Activated CD4-positive, alpha-beta T cell treated with anti-CD3 and anti-CD28 coated beads, Interleukin-2, Interleukin-6, amounts not matched to agents 100 ng/mL and 50 ng/mL, durations not matched to agents 16 hours and 8 hours (primary cell): ENCODE data around the gene ASAH2.
"Not testable (repeated sequence)": the region's sequence is repeated elsewhere in the genome, so short reads cannot be mapped to it uniquely, and the experiment has no call there.

Experiments
- DNase-seq: peaks from one replicate; pipeline ENCODE4 v3.0.0-alpha.2; 2020

Gene ASAH2

DNA sequence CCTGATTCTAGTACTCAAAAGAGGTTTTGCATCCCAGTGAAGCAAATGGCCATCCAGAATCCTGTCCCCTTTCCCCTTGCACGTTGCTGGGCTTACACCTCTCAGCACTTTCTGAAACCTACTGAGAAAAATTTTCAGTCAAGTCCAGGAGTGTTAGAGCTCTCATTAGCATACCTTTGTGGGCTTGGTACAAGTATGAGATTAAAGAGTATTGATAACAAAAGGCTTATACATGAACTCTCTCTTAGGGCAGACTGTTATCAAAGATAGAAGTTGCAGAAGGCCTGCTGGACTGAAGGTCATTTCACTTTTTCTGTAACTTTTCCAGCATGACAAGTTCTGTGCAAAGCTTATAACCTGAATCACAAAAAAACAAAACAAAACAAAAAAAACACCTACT lies at the start of gene ASAH2:
ASAH2 (minus strand) TSS at position 123 of the 400 bp plus-strand sequence. CDS start 2,906 bp downstream, outside the sequence.
- DNase-seq: no peak

DNA sequence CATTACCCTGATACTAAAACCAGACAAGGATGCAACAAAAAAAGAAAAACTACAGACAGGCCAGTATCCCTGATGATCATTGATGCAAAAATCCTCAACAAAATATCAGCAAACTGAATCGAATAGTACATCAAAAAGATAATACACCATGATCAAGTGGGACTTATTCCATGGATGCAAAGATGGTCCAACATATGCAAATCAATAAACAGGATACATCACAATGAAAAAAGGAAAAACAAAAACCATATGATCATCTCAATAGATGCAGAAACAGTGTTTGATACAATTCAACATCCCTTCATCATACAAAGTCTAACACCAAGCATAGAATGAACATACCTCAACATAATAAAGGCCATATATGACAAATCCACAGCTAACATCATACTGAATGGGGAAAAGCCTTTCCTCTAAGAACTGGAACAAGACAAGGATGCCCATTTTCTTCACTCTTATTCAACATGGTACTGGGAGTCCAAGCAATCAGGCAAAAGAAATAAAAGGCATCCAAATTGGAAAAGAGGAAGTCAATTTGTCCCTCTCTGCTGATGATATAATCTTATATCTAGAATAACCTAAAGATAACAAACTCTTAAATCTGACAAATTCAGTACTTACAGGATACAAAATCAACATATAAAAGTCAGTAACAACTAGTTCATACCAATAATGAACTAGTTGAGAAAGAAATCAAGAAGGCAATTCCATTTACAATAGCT lies 48.8 kb upstream of the ASAH2 start:
- no peak for DNase-seq

DNA sequence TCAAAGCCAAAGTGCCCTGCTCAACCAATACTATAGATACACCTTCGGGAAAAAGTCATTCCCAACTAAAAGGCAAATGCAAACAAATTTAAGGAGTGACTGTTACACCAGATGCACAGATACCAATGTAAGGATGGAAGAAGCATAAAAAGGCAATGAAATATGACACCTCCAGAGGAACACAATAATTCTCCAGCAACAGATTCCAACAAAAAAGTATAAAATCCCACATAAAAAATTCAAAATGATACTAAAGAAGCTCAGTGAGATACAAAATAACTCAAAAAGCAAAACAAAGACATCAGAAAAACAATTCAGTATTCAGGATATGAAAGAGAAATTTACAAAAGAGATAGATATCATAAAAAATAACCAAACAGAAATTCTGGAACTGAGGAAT lies 44.1 kb upstream of the ASAH2 start:
- no peak for DNase-seq

DNA sequence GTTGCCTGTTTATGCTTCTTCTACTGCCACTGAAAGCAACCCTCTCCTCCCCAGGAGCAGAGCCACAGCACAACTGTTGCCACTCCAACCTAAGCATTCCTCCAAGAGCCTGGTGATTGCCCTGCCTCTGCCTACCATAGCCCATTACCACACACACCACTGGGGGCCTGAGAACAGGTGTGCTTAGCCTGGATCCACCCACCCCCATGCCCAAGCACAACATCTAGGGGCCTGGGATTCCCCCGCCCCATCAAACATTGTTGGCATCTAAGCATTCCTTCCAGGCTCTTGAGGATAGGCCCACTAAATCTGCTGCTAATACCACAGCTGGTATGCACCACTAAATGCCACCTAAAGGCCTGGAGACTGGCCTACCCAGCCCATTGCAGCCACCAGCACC lies 43.3 kb upstream of the ASAH2 start:
- DNase-seq: no peak

DNA sequence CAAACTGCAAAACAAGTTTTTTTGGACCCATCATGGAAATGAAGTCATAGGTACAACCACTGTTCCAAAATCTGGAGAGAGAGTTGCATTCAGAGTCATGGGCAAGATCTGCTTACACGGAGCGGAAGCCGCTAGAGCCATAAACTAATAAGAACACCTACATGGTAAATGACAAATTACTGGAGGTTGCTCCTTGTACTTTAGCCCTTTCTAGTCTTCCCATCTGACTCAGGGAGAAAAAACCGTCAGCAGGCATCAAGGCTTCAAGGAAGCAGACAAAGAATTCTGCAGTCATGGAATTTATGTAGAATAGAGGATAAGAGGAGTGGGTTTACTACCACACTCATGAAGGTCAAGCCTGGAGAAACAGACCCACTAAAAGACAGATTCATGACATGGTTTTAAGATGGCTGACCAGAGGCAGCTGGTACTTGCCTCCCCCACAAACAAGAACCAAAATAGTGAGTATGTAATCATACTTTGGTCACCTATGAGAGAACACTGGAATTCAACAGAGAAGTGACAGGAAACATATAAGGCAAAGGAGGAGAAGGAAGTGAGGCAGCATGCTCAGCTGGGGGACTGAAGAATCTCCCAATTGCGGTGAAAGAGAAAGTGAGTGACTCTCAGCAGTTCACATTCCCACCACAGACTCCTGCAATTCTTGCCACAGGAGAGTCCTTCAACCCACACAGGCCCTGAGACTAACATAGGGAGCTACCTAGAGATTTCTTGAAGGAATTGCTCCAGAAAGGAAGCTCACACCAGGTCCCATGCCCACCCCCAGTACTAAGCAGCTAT lies 42.4 kb upstream of the ASAH2 start:
- no peak for DNase-seq

DNA sequence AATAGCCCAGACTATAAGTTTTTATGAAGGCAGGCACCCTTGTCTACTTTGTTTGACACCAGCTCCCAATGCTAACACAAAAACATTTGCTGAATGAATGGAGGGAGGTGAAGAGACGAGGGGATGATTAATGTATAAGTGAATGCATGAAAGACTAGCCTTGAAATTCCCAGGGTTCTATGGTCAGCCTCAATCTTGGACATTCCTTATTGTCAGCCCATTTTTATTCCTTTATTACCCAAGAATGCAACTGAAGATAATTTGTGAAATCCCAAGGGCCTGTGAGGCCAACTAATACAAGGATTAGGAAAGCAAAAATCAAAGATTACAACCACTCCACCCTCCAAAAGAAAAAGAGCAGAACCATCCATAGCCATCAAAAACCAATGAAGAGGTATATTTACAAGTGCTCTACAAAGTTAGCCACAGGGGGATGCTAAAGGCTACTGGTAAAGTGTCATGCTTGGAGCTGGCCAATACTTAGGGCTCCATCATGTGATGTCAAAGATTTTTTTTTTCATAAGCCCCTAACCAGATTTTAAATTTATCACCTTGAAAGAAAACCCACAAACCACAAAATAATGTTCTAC lies 40.0 kb upstream of the ASAH2 start:
- no peak for DNase-seq

DNA sequence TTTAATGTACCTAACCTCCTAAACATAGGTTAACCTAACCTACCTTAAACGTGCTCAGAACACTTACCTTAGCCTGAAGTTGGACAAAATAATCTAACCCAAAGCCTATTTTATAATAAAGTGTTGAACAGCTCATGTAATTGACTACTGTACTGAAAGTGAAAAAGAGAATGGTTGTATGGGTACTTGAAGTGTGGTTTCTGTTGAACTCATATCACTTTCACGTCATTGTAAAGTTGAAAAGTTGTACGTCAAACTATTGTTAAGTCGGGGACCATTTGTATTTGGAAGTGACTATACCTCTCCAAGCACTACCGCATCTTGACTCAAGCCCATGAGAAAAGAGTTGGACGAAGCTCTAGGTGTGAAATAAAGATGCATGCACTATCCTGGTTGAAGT lies 37.9 kb upstream of the ASAH2 start:
- DNase-seq: no peak

DNA sequence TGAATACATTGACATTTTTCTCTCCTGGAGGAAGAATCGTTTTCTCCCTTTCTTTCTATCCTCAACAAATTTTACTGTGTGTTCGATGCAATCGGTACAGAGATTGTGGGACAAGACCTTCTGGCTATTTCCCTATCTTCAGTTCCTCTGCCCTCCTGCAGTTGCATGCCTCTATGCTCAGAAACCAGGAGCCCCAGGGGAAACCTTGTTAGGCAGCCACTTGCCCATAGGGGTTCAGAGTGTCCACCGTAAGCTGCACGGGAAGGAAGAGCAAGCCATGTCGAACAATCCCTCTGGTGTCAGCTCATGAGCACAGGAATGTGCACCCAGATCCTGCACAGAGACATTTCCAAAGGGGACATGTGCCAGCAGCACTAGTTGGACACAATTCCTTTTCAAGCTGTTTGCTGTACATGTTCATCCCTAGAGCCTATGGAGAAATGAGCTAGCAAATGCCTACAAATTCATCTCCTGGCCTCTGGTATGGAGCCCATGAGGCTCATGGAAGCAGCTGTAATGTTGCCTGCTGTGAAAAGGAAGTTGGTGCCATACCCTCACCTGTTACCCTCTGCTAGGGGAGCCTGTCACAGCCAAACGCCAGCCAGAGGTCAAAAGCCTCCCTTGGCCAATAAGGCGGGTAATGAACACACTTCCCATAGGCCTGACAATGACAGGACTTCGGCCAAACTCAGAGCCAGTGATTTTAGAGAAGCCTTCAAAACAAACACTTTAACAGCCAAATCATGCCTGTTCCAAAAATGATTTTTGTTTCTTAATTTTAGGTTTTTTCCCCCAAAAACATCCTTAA lies 35.9 kb upstream of the ASAH2 start:
- DNase-seq: no peak

DNA sequence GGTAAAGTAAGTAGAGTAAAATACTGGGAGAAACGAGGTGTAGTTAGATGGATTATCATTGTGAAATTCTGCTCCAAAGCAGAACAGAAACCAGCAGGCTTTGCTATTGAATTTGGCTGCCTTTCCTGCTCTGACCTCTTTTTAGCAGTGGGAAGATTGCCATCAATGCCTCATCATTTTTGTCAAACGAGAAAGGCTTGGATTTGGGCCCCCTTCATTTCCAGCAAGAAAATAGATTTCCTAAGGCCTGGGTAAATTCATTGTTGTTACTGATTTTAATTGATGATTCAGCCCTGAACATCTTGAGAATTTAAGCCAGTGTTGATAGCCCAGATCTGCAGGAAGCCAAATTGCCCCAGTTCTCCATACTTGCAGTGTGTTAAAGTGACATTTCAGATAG lies 35.2 kb upstream of the ASAH2 start:
- no peak for DNase-seq

DNA sequence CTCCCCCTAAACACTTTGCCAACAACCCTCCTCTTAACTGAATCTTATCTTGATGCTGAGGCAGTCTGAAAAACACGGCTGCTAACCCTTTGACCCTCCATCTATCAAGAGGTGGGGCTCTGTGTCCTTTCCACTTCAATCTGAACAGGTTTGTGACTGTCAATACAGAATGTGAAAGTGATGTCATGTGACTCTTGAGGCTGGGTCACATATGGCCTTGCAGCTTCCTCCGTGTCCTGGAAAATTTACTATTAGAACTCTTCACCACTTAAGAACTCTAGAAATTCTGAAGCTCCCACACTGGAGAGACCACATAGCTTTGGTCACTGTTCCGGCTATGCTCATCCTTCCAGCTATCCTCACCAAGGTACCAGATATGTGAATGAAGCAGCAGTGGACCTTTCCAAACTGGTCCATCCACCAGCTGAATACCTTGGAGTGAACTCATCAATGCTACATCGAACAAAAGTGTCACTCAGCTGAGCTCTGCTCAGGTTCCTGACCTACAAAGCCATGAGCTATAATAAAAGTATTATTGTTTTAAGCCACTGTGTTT lies 30.7 kb upstream of the ASAH2 start:
- DNase-seq: no peak

DNA sequence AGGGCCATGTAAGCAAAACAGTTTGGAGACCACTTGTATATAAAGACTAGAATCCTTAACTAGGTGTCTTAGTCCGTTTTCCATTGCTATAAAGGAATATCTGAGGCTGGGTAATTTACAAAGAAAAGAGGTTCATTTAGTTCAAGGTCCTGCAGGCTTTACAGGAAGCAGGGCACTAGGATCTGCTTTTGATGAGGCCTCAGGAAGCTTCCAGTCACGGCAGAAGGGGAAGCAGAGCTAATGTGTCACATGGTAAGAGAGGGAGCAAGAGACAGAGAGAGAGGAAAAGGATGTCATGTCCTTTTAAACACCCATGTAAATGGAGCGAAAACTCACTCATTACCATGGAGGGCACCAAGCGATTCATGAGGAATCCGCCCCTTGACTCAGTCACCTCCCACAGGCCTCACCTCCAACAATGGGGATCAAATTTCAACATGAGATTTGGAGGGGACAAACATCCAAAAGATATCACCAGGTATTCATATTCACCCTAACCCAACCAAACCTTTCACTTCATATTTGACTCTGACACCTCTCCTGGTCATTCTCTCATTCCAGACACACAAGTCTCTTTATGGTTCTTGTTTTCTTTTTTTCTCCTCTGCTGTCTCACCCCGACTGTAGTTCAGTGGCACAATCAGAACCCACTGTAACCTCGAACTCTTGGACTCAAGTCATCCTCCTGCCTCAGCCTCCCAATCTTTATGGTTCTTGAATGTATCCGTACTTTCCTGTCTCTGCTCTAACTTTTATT lies 30.1 kb upstream of the ASAH2 start:
- no peak for DNase-seq

DNA sequence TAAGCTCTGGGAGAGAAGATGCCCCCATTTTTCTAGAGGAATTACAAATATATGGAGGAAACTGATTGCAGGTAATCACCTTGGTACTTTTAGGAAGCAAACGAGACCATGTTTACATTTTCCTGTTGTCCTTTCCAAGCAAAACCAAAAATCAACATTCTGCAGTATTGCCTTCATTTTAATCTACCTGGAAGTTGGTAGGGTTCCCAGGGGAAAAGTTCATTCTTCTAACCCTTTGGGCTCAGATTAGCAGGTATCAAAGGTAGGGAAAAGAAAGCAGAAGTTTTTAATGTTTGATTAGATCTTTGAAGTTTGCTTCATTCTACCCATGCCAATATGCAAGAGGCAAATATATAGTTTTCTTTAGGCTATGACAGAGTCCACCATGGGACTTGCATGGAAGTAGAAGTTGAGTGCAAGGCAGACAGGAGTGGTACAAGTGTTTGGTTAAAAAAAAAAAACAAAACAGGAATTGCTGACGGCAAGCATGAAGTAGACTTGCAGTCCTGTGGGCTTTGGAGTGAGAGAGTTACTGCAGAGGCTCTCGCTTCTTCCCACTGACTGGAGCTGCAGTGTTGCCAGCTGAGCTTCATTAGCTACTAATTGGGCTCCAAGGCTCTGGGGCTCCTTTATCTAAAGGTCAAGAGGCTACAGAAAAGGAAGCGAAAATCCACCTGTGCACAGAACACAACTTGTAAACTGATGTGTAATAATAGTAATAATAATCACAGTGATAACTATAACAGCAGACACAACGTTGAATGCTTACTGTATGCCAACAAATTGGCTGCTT lies 28.9 kb upstream of the ASAH2 start:
- no peak for DNase-seq

DNA sequence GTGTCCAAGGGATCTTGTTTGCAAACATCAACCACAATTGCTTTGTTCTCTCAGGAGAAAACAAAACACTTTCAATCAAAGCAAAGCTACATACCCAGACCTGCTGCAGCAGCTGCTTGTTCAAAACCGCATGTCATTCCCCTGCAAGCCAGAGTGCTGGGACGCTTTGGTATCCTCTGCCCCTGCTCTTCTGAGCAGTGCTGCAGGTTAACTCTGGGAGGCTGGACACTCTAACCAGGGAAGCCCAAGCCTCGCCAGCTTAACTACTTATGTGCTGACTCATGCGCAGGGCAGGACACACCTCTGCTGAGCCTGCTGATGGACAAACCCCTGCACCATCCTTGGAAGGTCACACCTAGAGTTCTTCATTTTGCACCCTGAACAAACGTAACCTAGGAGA lies 28.2 kb upstream of the ASAH2 start:
- DNase-seq: no peak

DNA sequence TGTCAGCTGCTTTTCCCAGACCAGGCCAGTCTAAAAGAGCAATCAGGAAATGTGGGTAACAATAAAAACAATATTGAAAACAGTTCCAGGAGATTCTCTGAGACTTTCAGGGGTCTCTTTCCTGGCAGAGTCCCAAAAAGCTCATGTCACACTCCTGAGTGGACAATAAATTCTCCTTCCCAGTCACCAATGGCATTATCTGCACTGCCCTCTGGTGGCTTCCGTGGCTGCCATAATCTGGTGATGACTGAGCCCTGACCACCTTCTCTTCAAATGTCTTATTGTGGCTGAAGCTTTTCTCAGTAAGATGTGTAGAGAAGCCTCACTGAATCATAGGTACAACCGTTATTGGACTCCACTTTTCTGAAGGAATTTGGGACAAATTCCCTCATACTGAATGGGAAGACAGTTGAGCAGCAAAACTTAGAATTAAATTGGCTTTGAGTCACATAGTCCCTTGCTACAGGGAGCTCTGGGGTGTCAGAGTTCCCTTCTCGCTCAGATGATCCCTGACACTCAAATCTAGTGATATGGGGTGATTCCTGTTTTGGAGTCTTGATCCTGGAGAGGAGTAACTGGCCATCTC lies 24.4 kb upstream of the ASAH2 start:
- peak; percentile 35 for DNase-seq

DNA sequence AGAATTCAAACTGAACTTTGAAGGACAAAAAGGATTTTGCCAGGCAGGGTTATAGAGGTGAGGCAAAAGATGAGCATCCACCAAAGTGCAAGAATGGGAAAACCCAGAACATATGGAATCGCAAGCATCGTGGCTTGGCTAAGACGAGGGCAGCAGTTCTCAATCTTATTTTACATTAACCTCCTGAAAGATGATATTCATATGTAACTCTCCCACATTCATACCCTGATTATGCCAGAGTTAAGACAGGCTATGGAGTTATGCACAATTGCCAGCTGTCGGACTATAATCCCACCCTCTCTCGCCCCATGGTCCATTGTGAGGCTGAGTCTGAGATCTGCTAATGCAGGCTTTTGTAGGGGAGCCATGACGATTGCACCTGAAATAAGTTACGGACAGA lies 21.2 kb upstream of the ASAH2 start:
- no peak for DNase-seq

DNA sequence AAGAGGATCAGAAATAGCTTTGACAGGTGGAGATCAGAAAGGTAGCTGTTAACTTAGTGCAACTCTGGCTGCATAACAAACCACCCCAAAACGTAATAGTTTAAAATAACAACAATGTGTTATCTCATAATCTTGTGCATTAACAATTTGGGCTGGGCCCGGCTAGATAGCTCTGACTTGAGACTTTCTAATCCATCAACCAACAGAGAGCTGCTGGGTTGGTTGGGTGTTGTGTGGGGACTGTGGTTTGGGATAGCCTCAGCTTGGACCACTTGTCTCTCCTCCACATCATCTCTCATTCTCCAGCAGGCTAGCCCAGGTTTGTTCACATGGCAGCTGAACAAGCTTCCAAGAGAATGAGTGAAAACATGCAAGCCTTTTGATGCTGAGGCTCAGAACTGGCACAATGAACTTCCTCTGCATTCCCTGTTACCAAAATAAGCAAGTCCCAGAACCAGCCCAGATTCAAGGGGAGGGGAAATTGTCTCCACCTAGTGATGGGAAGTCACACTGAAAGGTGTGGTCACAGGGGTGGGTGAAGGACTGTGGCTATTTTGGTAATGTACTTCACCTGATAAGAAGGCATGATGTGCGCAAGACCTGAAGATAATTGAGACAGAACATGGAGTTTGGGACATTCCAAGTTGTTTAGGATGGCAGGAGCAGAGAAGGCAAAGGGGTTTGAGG lies 20.4 kb upstream of the ASAH2 start:
- DNase-seq: no peak

DNA sequence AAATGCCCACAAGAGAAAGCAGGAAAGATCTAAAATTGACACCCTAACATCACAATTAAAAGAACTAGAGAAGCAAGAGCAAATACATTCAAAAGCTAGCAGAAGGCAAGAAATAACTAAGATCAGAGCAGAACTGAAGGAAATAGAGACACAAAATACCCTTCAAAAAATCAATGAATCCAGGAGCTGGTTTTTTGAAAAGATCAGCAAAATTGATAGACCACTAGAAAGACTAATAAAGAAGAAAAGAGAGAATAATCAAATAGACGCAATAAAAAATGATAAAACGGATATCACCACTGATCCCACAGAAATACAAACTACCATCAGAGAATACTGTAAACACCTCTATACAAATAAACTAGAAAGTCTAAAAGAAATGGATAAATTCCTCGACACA lies 16.6 kb upstream of the ASAH2 start:
- DNase-seq: not testable (repeated sequence)

DNA sequence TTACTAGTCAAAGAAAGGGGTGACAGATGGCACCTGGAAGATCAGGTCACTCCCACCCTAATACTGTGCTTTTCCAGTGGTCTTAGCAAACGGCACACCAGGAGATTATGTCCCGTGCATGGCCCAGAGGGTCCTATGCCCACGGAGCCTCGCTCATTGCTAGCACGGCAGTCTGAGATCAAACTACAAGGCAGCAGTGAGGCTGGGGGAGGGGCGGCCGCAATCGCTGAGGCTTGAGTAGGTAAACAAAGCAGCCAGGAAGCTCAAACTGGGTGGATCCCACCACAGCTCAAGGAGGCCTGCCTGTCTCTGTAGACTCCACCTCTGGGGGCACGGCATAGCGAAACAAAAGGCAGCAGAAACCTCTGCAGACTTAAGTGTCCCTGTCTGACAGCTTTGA lies 11.3 kb upstream of the ASAH2 start:
- DNase-seq: not testable (repeated sequence)

DNA sequence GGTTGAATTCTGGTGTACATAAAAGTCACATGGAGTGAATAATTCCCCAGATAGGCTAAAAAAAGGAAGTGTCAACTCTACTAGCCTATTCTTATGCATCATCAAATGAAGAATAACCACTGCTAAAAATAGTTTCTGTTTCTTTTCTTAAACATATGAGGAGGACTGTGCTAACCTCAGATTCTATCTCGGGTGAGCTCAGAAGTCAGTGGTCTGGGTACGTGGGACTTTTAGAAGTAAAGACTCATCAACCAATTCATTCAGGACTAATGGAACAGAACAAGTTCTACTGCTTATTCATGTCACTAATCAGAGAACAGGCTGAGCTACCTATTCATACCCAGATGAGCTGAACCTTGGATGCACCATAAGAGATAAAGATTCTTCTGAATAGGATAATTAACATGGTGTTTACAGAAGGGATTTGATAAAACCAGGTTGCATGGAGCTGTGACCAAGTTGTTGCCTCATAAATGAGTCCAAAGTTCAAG lies 9.5 kb upstream of the ASAH2 start:
- DNase-seq: peak; percentile 45

DNA sequence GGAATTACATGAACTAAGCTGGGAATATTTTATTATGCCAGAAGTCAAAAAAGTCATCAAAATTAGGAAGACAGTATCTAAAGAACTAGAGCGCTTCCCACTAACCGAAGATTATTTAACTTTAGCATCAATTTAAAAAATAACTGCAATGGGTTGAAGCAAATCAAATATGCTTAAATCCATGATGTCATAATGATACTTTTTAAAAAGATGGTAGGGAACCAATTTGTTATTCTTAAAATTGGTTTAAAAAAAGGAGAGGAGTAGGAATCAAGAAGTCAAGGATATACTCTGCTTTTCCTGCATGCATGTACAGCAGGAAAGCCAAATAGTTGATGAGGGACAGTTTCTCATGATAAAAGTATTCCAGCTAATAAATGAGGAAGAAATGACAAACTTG lies 3.2 kb upstream of the ASAH2 start:
- DNase-seq: no peak
